A549 (cell line): Measurements from ENCODE around the gene HNF1B. TPM values are rescaled to one million over a fixed set of nuclear protein-coding genes. Genes with fewer than 3 reads are reported as not detected.

Source experiments
- ATAC-seq, 2 experiments: fragments of 200-7000 bp in 1 of 2; fragments of >200 bp in 1 of 2; cut with Nextera tagmentation in 1 of 2; cut with Tn5 transposase in 1 of 2; 3 replicates each; pipeline versions ENCODE4 v1.8.0 to v1.9.1; 2018 to 2020; ENCODE audit warnings: mild to moderate bottlenecking in 1 of 2, moderate library complexity in 1 of 2
- CTCF ChIA-PET: fragments of 300-600 bp; sonication (Branson Sonifier 250); formaldehyde crosslinking; extraction: SDS; loops from one replicate; lab custom pipeline; 2021; ENCODE audit warnings: antibody characterized with exemption, inconsistent platforms; lab: Yijun Ruan, JAX
- POLR2A ChIA-PET: fragments of 350-600 bp; formaldehyde crosslinking; extraction: SDS; loops from one replicate; lab custom pipeline; 2021; ENCODE audit warnings: antibody characterized with exemption, inconsistent platforms; lab: Yijun Ruan, JAX
- DNase-seq, 2 experiments: peaks; one replicate each; pipeline versions ENCODE4 v3.0.0 to v3.0.0-alpha.2; 2011 to 2016; ENCODE audit warnings: low read depth in 1 of 2, low spot score in 1 of 2
- FAIRE-seq: peaks from 2 replicates; lab custom pipeline; 2011; peaks lifted over from hg19 to GRCh38; lab: Jason Lieb, UNC
- H3K27ac ChIP-seq, 2 experiments: fragments of >200 bp; sonication (Bioruptor Twin); formaldehyde crosslinking; 3 replicates each; pipeline ENCODE4 v1.5.1; 2016 to 2017
- H3K4me1 ChIP-seq: fragments of >200 bp; sonication (Bioruptor Twin); formaldehyde crosslinking; 3 replicates; pipeline ENCODE4 v1.6.1; 2016
- H3K4me2 ChIP-seq: fragments of >200 bp; sonication (Bioruptor Twin); formaldehyde crosslinking; 3 replicates; pipeline ENCODE4 v1.6.1; 2016
- H3K4me3 ChIP-seq: fragments of >200 bp; sonication (Bioruptor Twin); formaldehyde crosslinking; 3 replicates; pipeline ENCODE4 v1.5.1; 2016
- H3K9me3 ChIP-seq: fragments of >200 bp; sonication (Bioruptor Twin); formaldehyde crosslinking; 3 replicates; pipeline ENCODE4 v1.6.1; 2016
- CEBPB ChIP-seq, 2 experiments: fragments of >200 bp in 1 of 2; sonication (Bioruptor Twin) in 1 of 2; formaldehyde crosslinking in 1 of 2; IDR thresholded peaks; 2 replicates each; pipeline ENCODE4 v1.6.1; 2012 to 2016
- CHD4 ChIP-seq: fragments of 200-600 bp; sonication (generic); IDR thresholded peaks from 2 replicates; pipeline ENCODE4 v1.6.1; 2016; ENCODE audit warnings: antibody characterized with exemption, mild to moderate bottlenecking, borderline replicate concordance
- EHF ChIP-seq: fragments of 250-450 bp; sonication (Bioruptor Pico); IDR thresholded peaks from 2 replicates; pipeline ENCODE4 v1.5.0; 2020; ENCODE audit warnings: mild to moderate bottlenecking
- EHMT2 ChIP-seq: fragments of 200-600 bp; sonication (generic); IDR thresholded peaks from 2 replicates; pipeline ENCODE4 v1.6.1; 2016; ENCODE audit warnings: antibody characterized with exemption, low read depth, mild to moderate bottlenecking, moderate library complexity
- HDAC2 ChIP-seq: fragments of 200-600 bp; sonication (generic); IDR thresholded peaks from 2 replicates; pipeline ENCODE4 v1.6.1; 2016
- HES2 ChIP-seq: fragments of >200 bp; sonication (Bioruptor Twin); formaldehyde crosslinking; IDR thresholded peaks from 2 replicates; pipeline ENCODE4 v1.6.1; 2016
- HEYL ChIP-seq: fragments of 250-450 bp; sonication (Bioruptor Pico); IDR thresholded peaks from 2 replicates; pipeline ENCODE4 v1.8.0; 2021; ENCODE audit warnings: mild to moderate bottlenecking, moderate library complexity
- HOXB5 ChIP-seq: fragments of 250-450 bp; sonication (Bioruptor Pico); IDR thresholded peaks from 2 replicates; pipeline ENCODE4 v1.5.0; 2020; ENCODE audit warnings: mild to moderate bottlenecking, moderate library complexity
- JUN ChIP-seq, 2 experiments: fragments of >200 bp; sonication (Bioruptor Twin); formaldehyde crosslinking; IDR thresholded peaks; 2 replicates in 1 of 2; 3 replicates in 1 of 2; pipeline ENCODE4 v1.6.1; 2016 to 2017
- KDM1A ChIP-seq: fragments of 200-600 bp; sonication (generic); IDR thresholded peaks from 2 replicates; pipeline ENCODE4 v1.6.1; 2016; ENCODE audit warnings: low read depth, mild to moderate bottlenecking
- PHF8 ChIP-seq: fragments of 200-600 bp; sonication (generic); IDR thresholded peaks from 2 replicates; pipeline ENCODE4 v1.6.1; 2016; ENCODE audit warnings: low read depth, mild to moderate bottlenecking, antibody characterized with exemption, moderate library complexity, borderline replicate concordance
- RAD21 ChIP-seq, 2 experiments: fragments of >200 bp in 1 of 2; sonication (Bioruptor Twin) in 1 of 2; formaldehyde crosslinking in 1 of 2; IDR thresholded peaks in 1 of 2; conservative IDR thresholded peaks in 1 of 2; 2 replicates in 1 of 2; 3 replicates in 1 of 2; pipeline ENCODE4 v1.6.1; 2012 to 2018; ENCODE audit warnings: inconsistent platforms in 1 of 2
- RCOR1 ChIP-seq: fragments of 150-350 bp; IDR thresholded peaks from 2 replicates; pipeline ENCODE4 v1.6.1; 2014; ENCODE audit warnings: antibody characterized with exemption, low read length, low read depth
- SREBF2 ChIP-seq: fragments of 450-650 bp; IDR thresholded peaks from 2 replicates; pipeline ENCODE4 v1.6.1; 2014; ENCODE audit warnings: mild to moderate bottlenecking, moderate library complexity
- TFCP2L1 ChIP-seq: fragments of 250-450 bp; sonication (Bioruptor Pico); IDR thresholded peaks from 2 replicates; pipeline ENCODE4 v1.5.0; 2021; ENCODE audit warnings: mild to moderate bottlenecking
- ZFP36 ChIP-seq: fragments of 450-650 bp; IDR thresholded peaks from 2 replicates; pipeline ENCODE4 v1.6.1; 2014; ENCODE audit warnings: borderline replicate concordance; ENCODE audit not compliant: partially characterized antibody
- ZNF302 ChIP-seq: fragments of 250-450 bp; sonication (Bioruptor Pico); IDR thresholded peaks from 2 replicates; pipeline ENCODE4 v1.9.0; 2021; ENCODE audit warnings: inconsistent platforms, mild to moderate bottlenecking, moderate library complexity
- WGBS: methylation state at CpG from one replicate; pipeline ENCODE4 v1.1.6; 2017; ENCODE audit errors: missing lambda C conversion rate; 5-methylcytosine and 5-hydroxymethylcytosine counted together
- polyA plus RNA-seq, 4 experiments: library from polyadenylated mRNA; depleted of rRNA in 3 of 4; stranded (reverse); fragments of >200 nt; fragmentation: RNase III in 1 of 4; extraction: RNeasy Plus Mini Kit Qiagen cat#74134 plus additional on column Dnase treatment in 1 of 4; gene quantifications; 2 replicates in 3 of 4; 3 replicates in 1 of 4; pipeline ENCODE4 v1.2.3, GENCODE V29; 2011 to 2017
- TF ChIP-seq, protein P1 (sequence below): fragments of >200 bp; sonication (Bioruptor Twin); formaldehyde crosslinking; IDR thresholded peaks from 3 replicates; pipeline ENCODE4 v1.6.1; 2016
- TF ChIP-seq, protein P2 (sequence below): fragments of 450-650 bp; IDR thresholded peaks from 2 replicates; pipeline ENCODE4 v1.6.1; 2014; ENCODE audit warnings: antibody characterized with exemption

HNF1B gene
- polyA plus RNA-seq, 2 of the 4 experiments (the other 2 are of a cell fraction): 13.3 to 21.3 TPM

- CTCF ChIA-PET: interaction anchor here (0.7 to 11.0 kb wide), 14 partner anchors 8 to 98 kb away, joined by 3 to 88 read pairs (median 6); partner anchors contain the start of gene HNF1B
- POLR2A ChIA-PET: interaction anchor here (1.2 to 2.4 kb wide), 2 partner anchors 23 to 27 kb away, joined by 4 to 22 read pairs; partner anchors contain the start of gene HNF1B
- Histone ChIP-seq H3K9me3 (peaks cover 3% of the 10 kb centered on the region; the same call in 1 of the 3 replicates), H3K4me2 (peak overlapping the region; percentile 84), H3K4me3 (no peak overlapping the region; the same call in 2 of the 3 replicates), H3K27ac (peak overlapping the region; percentile 89 to 95), H3K4me1 (peaks cover 67% of the 10 kb centered on the region)
- no peak for ATAC-seq
- DNase-seq: peak in 1 of 2 experiments; percentile 42
- no peak for TF ChIP-seq HEYL
- peak; percentile 56; the same call in 1 of the 2 replicates for TF ChIP-seq RCOR1
- no peak for TF ChIP-seq EHMT2
- 0 out of 5 replicates have a peak, but pooled peaks of 1 of the 2 experiments have one; percentile 13 for TF ChIP-seq JUN (IDR thresholded peaks at IDR 0.05)
- TF ChIP-seq HES2: no peak
- no peak for TF ChIP-seq ZFP36
- no peak for TF ChIP-seq SREBF2
- TF ChIP-seq KDM1A: peak; percentile 98
- no peak for TF ChIP-seq RAD21 (conservative IDR thresholded peaks at IDR 0.05 in 1 of 2, IDR thresholded peaks at IDR 0.05 in 1 of 2)
- no peak for TF ChIP-seq PHF8
- TF ChIP-seq HDAC2: peak; percentile 76
- TF ChIP-seq CEBPB (IDR thresholded peaks at IDR 0.05): no peak
- TF ChIP-seq, protein P1, sequence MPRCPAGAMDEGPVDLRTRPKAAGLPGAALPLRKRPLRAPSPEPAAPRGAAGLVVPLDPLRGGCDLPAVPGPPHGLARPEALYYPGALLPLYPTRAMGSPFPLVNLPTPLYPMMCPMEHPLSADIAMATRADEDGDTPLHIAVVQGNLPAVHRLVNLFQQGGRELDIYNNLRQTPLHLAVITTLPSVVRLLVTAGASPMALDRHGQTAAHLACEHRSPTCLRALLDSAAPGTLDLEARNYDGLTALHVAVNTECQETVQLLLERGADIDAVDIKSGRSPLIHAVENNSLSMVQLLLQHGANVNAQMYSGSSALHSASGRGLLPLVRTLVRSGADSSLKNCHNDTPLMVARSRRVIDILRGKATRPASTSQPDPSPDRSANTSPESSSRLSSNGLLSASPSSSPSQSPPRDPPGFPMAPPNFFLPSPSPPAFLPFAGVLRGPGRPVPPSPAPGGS: no peak
- TF ChIP-seq, protein P2, sequence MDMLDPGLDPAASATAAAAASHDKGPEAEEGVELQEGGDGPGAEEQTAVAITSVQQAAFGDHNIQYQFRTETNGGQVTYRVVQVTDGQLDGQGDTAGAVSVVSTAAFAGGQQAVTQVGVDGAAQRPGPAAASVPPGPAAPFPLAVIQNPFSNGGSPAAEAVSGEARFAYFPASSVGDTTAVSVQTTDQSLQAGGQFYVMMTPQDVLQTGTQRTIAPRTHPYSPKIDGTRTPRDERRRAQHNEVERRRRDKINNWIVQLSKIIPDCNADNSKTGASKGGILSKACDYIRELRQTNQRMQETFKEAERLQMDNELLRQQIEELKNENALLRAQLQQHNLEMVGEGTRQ: no peak
- TF ChIP-seq CHD4: peak; percentile 60; the same call in 1 of the 2 replicates
- 91% methylated on average over 3 of the region's 3 CpGs for WGBS
- no peak for FAIRE-seq
Observed at GRCh38 chr17:37718324-37719048, 26.4 kb downstream of the HNF1B start.

- CTCF ChIA-PET: interaction anchor here (0.6 to 11.0 kb wide), 17 partner anchors 9 to 128 kb away, joined by 3 to 88 read pairs (median 5); partner anchors contain the start of gene HNF1B
- WGBS: 55% methylated on average over 3 of the region's 3 CpGs
- FAIRE-seq (no peak), DNase-seq (no peak), ATAC-seq (no peak)
- Histone ChIP-seq H3K27ac (peak overlapping the region; percentile 89 to 95), H3K9me3 (peaks cover 3% of the 10 kb centered on the region; the same call in 1 of the 3 replicates), H3K4me2 (peak overlapping the region; percentile 84), H3K4me1 (peaks cover 74% of the 10 kb centered on the region), H3K4me3 (peak overlapping the region; percentile 22)
- no peak for TF ChIP-seq ZFP36
- TF ChIP-seq EHF (CRISPR knock-in tag): 0 out of 2 replicates have a peak, but pooled peaks have one; percentile 51
- TF ChIP-seq HOXB5: 0 out of 2 replicates have a peak, but pooled peaks have one; percentile 39
- 0 out of 2 replicates have a peak, but pooled peaks have one; percentile 7 for TF ChIP-seq TFCP2L1 (CRISPR knock-in tag)
- peak; percentile 63; the same call in 1 of the 2 replicates for TF ChIP-seq ZNF302
- POLR2A ChIA-PET: interaction anchor here (0.8 to 2.4 kb wide), 3 partner anchors 24 to 109 kb away, joined by 4 to 22 read pairs (median 4); partner anchors contain the start of genes HNF1B and SYNRG
Observed at GRCh38 chr17:37717627-37718323, 27.1 kb downstream of the HNF1B start.
